Stimulated activated naive CD4-positive, alpha-beta T cell treated with Interleukin-2 at 50 U/mL for 16 hours (primary cell): ENCODE data around the gene SULT1A1.
"Not testable (repeated sequence)": the region's sequence is repeated elsewhere in the genome, so short reads cannot be mapped to it uniquely, and the experiment has no call there.

Experiments
- DNase-seq: peaks from one replicate; lab custom pipeline; 2025; lab: John Stamatoyannopoulos, UW

SULT1A1 gene

DNA sequence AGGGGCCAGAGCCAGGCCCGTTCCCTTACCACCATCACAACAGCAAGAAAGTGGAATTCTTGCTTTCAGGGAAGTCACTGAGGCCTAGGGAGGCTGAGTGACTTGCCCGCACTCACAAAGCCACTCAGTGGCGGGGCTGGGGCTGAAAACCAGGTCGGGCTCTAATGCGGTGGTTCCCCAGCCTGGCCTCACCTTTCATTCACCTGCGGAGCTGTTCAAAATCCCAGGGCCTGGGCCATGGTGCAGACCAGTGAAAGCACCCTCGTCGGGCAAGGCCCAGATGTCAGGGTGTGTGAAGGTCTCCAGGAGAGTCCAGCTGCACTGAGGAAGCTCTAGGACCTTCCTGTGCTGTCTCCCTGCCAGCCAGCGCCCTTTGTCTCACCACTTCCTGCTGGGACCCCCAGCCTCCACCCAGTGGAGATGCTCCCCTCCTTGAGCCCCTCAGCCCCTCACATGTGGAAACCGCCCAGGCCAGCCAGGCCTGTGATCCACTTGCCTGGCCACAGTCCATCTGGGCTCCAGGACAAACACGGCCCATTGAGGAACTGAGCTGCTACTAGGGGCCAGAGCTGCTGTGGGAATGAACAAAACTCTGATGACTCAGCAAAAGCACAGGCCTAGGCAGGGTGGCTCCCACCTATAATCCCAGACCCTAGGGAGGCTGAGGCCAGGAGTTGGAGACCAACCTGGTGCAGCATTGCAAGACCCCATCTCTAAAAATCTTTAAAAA is 812 bp downstream of the SULT1A1 start:
- not testable (repeated sequence) for DNase-seq

DNA sequence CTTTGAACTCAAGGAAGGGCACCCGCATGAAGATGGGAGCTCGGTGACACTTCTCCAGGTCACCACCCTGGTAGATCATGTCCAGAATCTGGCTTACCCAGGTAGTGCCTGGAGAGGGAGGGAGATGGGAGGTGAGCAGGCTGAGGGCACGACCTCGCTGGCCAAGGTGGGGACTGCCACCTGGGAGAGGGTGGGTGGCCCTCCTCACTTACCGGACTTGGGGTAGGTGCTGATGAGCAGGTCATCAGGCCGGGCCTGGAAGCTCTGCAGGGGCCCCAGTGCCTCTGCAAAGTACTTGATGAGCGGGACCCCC is 1.4 kb downstream of the SULT1A1 start:
- not testable (repeated sequence) for DNase-seq

DNA sequence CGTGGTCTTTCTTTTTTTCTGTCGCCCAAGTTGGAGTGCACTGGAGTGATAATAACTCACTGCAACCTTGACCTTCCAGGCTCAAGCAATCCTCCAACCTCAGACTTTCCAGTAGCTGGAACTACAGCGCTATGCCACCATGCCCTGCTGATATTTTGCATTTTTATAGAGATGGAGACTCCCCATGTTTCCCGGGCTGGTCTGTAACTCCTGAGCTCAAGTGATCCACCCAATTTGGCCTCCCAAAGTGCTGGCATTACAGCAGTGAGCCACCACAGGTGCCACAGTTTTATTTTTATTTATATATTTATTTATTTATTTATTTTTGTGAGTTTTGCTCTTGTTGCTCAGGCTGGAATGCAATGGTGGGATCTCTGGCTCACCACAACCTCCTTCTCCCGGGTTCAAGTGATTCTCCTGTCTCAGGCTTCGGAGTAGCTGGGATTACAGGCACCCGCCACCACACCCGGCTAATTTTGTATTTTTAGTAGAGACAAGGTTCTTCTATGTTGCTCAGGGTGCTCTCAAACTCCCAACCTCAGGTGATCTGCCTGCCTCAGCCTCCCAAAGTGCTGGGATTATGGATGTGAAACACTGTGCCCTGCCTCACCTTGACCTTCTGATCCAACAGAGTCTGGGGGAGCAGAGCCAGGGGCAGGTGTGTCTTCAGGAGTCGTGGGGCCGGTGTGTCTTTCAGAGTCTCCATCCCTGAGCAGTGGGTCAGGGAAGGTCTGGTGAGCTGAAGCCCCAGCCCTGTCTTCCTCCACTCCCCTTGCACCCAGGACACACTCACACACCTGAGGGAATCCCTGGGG is 2.0 kb downstream of the SULT1A1 start:
- not testable (repeated sequence) for DNase-seq

DNA sequence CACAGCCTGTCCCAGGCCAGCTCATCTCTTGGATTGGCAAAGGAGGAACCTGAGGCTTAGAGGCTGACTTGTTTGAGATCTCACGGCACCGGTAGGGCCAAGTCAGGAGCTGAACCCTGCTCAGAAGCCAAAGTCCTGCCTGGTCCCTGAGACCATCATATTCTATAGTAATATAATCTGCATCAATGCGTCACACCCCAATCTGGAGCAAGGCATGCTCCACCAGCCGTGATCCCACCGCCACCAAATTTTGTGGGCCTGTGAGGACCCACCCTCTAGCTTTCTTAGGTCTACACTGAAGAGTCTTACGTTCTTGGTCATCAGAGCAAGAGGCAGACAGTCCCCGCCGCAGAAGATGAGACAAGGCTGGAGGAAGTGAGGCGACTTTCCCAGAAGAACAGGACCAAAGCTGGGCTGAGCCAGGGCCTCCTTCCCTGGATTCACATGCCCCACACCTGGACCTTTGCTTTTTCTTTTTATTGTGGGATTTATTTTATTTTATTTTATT is 2.7 kb downstream of the SULT1A1 start:
- no peak for DNase-seq

DNA sequence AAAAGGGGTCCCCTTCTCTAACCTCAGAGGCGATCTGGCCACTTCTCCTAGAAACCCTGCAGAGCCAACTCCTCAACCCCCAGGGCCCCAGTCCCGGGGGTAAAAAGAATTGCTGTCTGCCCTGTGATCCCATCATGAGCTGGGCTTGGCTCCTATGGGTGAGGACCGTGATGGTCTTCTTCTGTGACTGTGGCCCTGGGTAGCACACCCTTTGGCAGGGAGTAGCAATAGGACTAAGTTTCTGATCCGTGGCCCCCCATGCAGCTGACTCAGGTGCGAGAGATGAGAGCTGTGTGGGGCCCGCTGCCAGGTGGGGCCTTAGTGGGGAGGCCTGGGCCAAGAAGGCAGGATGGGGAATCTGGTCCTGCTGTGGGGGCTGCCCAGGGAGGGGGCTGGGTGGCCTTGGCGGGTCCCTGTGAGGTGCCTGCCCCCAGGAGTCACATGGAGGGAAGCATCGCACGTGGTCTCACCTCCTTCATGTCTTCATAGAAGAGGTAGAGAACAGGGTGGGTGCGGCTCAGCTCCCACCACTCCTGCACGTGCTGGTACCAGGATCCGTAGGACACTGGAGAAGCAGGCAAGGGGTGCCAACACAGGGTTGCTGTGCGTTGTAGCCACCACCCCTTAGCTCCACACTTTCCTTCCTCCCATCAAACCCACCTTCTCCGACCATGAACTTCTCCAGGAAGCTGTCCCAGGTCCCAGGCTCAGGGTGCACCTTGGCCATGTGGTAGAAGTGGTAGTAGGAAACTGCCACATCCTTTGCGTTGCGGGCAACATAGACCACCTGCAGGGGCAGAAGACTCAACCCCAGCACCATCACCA is 3.3 kb downstream of the SULT1A1 start:
- DNase-seq: no peak

DNA sequence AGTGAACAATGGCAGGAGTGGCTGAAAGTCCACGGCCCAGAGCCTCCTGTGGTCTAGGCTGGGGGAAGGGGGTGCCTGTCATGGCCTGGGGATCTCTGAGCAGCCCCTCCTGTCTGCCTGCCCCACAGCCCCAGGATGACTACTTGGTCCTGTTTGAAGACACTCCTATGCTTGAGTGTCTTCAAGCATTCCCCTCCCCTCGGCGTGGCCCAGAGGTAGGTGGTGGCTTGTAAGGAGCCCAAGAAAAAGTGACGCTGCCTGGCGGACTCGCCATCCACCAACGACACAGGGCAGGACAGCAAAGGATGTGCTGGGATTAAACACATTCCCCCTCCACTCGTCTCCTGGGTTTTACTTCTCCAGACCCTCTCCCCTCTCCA is 5.7 kb downstream of the SULT1A1 start:
- DNase-seq: no peak

DNA sequence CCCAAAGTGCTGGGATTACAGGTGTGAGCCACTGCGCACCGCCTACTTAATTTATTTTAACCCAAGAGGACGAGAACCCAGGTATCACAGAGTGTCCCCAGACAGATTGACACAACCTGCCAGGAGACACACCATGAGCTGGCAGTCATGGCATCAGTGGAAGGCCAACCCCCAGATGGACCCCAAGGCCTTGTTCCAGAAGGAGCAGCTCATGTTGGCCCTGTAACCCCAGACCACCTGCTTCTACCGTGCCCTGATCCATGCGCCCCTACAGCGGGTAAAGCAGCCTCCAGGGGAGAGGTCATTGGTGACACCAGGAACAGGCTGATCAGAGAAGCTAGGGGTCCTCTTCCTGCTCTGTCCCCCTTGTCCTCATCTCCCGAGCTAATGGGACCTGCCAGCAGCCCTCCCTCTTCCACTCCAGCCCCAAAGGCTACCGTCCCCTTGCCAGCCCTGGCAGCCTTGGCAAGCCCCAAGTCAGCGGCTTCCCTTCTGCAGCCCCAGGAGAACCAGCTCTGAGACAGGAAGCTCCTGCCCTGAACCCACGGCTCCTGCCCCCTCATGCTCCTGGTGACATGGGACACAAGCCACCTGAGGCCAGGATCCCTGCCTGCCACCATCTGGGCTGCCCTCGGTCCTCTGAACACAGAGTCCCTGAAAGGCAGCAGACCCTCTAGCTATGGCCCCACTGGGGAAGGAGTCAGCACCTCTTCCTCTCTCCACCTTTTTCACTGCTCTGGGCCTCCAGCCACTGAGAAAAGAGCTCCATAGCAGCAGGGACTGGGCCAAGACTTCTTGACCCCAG is 6.3 kb downstream of the SULT1A1 start:
- no peak for DNase-seq

DNA sequence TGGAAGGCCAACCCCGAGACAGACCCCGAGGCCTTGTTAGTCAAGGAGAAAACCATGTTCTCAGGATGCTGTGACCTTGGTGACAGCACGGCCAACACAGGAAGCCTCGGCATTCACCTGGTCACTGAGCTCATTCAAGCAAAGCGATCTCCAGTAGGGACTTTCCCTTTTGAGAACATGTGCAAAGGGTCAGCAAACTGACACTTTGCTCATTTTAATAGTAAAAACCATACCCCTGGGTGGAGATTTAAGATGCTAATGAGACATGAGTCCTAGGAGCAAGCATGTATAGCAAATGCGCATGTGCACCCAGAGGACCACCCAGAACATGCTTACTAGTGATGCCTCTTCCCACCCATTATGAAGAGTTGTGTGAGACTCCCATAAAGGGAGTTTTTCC is 7.3 kb downstream of the SULT1A1 start:
- DNase-seq: no peak

DNA sequence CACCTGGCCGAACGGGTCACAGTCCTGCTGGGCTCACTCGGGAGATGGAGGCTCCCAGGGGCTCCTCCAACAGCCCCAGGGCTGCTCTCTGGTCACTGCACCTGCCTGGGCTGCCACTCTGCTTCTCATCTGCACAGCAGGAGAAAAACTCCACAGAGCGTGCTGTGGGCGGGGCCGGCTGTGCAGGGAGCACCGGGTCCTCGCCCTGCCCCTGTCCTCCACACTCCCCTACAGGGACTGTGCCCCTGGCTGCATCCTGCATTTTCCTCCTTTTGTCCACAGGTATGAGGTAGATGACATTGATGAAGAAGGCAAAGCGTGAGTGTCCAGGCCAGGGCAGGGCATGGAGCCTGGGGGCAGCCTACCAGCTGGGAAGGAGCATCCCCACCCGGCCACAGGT is 7.8 kb downstream of the SULT1A1 start:
- not testable (repeated sequence) for DNase-seq

DNA sequence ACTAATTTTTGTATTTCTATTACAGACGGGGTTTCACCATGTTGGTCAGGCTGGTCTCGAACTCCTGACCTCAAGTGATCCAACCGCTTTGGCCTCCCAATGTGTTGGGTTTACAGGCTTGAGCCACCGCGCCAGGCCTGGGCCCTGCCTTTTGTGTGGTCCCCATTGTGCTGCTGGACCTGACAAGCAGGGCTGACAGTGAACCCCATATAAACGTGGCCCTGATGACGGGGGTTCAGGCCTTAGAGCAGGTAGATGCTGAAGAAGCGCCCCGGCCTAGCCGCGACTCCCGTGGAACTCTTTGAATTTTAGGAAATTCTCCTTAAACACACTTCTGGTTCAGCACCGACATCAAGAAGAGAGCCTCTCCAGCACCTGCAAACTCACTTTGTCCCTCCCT is 8.3 kb downstream of the SULT1A1 start:
- DNase-seq: not testable (repeated sequence)

DNA sequence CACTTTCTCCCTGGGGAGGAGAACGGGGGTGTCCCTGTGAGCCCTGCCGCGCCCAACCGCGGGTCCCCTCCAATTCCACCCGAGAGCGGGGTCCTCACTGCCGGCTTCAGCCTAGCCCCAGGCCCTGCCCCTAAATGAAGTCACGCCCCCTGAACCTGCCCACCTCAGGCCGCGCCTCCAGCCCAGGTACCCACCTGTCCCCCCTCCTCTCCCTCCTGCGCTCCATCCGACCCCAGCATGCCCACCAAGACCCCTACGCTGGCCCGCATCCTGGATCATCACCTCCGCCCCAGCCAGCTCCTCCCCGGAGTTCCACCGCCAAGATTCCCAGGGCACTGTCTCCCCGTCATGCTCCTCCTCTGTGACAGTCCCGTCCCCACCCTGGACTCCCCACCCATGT is 8.9 kb downstream of the SULT1A1 start:
- DNase-seq: not testable (repeated sequence)

DNA sequence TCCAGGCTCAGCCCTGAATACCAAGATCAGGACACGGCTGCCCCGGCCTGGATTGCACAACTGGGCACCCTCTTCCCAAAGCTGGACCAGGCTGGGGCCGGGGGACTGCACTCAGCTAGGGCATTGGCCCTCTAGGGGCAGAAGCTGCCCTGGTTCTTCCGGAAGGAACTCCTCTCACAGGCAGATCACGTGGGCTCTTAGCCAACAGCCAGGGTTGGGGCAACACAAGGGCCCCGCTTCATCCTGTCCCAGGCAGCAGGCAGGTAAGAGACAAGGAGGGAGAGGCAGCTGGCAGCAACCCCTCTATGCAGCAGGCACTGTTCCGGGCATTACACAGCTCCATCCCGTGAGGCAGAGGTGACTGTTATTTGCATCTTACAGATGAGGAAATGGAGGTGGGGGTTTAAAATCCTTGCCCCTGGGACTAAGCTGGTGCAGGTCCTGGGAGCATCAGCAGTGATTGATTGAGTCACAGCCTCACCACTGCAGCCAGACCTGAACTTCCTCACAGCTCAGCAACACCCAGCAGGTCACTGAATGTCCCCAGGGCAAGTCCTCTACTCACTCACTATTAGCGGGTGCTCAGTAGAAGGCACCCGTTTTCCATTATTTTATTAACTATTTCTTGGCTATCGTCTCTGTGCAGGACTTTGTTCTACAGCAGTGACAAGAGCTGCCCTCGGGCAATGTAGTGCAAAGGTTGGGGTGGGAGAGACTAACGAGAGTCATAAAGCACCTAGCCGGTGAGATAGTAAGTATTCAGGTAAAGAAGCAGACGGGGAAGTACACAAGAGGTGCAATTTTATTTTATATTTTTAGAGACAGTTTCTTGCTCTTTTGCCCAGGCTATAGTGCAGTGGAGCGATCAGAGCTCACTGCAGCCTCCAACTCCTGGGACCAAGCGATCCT is 10.2 kb downstream of the SULT1A1 start:
- DNase-seq: not testable (repeated sequence)

DNA sequence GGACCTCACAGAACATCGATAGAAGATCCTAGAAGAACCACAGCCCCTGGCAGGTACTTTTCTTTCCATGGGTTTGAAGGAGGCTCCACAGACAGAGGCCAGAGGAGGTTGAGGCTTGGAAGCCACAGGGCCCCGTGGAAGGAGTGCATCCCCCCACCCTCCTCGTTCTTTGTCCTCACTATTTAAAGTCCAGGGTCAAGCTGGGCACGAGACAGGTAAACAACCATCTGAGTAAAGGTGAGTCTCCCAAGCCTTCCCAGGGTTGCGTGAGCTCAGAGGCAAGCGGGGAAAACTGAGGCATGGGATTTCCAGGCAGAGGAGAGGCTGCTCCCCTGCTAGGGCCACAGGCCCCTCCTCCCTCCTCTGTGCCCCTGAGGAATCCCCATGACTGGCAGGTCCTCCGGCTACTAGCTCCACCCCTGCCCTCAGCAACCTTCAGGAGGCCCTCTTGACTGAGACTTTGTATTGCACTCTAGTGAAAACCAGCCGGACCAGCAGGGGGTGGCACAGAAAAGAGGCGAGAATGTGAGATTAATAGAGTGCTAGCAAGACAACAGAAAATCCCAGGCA is 12.1 kb downstream of the SULT1A1 start:
- no peak for DNase-seq

DNA sequence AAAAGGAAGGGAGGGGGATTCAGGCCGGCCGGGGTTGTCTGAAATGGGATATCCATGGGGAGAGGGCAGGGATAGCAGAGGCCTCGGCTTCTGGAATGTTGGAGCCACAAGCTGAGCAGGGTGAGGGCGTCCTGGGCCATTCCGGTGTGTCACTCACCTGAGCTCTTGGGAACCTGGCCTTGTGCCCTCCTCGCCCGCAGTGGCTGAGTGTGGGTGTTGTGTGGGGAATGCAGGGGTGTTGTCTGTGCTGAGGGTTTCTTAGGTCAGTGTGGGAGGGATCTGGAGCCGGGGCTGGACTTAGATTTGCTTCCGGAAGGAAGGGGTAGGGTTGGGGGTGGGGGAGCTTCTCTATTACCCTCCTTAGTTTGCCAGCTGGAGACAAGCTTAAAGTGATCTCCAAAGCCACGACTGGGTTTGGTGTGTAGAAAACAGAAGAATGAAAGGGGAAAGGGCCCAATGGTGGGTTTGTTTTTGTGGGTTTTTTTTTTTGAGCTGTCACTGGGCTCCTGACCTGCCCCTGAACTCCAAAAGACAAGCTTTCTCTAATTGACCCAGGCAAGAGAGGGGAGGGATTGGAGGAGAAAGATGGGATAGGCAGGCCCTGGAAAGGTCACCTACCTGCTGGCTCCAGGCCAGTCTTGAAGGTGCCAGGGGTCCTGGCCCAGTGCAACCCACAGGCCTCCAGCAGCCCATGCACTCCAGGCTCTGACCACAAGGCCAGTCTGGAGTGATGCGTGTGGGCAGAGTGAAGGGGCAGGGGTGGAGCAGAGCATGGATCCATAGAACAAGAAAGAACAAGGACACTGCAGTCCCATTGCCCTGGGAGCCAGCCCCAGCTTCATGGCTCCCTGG is 12.8 kb downstream of the SULT1A1 start, which contains the start of gene SULT1A2:
TSS of gene SULT1A2 (minus strand) at position 211 of the 852 bp plus-strand sequence. CDS start 1,120 bp downstream, outside the sequence.
- DNase-seq: no peak

DNA sequence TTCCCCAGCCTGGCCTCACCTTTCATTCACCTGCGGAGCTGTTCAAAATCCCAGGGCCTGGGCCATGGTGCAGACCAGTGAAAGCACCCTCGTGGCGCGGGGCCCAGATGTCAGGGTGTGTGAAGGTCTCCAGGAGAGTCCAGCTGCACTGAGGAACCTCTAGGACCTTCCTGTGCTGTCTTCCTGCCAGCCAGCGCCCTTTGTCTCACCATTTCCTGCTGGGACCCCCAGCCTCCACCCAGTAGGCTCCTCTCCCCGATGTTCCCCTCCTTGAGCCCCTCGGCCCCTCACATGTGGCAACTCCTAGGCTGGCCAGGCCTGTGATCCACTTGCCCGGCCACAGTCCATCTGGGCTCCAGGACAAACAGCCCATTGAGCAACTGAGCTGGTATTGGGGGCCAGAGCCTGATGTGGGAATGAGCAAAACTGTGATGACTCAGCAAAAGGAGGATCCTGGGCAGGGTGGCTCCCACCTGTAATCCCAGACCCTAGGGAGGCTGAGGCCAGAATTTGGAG is 13.7 kb downstream of the SULT1A1 start:
- DNase-seq: no peak

DNA sequence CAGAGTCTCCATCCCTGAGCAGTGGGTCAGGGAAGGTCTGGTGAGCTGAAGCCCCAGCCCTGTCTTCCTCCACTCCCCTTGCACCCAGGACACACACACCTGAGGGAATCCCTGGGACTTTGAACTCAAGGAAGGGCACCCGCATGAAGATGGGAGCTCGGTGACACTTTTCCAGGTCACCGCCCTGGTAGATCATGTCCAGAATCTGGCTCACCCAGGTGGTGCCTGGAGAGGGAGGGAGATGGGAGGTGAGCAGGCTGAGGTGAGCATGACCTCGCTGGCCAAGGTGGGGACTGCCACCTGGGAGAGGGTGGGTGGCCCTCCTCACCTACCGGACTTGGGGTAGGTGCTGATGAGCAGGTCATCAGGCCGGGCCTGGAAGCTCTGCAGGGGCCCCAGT is 14.4 kb downstream of the SULT1A1 start:
- DNase-seq: not testable (repeated sequence)

DNA sequence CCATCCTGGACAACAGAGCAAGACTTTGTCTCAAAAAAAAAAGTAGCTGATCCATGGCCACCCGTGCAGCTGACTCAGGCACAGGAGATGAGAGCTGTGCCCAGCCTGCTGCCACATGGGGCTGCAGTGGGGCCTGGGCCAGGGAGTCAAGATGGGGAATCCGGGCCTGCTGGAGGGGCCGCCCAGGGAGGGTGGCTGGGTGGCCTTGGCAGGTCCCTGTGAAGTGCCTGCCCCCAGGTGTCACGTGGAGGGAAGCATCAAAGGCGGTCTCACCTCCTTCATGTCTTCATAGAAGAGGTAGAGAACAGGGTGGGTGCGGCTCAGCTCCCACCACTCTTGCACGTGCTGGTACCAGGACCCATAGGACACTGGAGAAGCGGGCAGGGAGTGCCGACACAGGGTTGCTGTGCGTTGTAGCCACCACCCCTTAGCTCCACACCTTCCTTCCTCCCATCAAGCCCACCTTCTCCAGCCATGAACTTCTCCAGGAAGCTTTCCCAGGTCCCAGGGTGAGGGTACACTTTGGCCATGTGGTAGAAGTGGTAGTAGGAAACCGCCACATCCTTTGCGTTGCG is 16.8 kb downstream of the SULT1A1 start:
- DNase-seq: no peak

DNA sequence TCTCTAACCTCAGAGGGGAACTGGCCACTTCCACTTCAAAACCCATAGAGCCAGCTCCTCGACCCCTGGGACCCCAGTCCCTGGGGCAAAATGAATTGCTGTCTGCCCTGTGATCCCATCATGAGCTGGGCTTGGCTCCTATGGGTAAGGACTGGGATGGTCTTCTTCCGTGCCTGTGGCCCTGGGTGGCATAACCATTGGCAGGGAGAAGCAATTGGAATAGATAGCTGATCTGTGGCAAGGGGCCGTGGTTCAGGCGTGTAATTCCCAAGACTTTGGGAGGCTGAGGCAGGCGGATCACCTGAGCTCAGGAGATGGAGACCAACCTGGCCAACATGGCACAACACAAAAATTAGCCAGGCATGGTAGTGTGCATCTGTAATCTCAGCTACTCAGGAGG is 17.3 kb downstream of the SULT1A1 start:
- DNase-seq: no peak

DNA sequence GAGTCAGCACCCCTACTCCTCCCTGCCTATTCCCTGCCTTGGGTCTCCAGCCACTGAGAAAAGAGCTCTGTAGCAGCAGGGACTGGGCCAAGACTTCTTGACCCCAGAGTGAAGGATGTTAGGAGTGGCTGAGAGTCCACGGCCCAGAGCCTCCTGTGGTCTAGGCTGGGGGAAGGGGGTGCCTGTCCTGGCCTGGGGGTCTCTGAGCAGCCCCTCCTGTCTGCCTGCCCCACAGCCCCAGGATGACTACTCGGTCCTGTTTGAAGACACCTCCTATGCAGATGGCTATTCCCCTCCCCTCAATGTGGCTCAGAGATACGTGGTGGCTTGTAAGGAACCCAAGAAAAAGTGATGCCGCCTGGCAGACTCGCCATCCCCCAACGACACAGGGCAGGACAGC is 18.5 kb downstream of the SULT1A1 start:
- DNase-seq: no peak
